H1 (cell line): ENCODE measurements around the gene DNAI2. TPM values are rescaled to one million over a fixed set of nuclear protein-coding genes. Genes with fewer than 3 reads are reported as not detected.

Experiments used
- CTCF ChIA-PET: fragments of 300-600 bp; sonication (Branson Sonifier 250); formaldehyde crosslinking; loops from one replicate; lab custom pipeline; 2021; ENCODE audit not compliant: partially characterized antibody; lab: Charles Lee
- POLR2A ChIA-PET: fragments of 300-600 bp; sonication (Branson Sonifier 250); formaldehyde crosslinking; loops from one replicate; lab custom pipeline; 2021; ENCODE audit warnings: inconsistent platforms; ENCODE audit not compliant: partially characterized antibody; lab: Charles Lee
- DNase-seq, 2 experiments: peaks; one replicate each; pipeline versions ENCODE4 v3.0.0 to v3.0.0-alpha.2; 2010 to 2022; ENCODE audit warnings: low spot score in 2 of 2, low read depth in 1 of 2, mixed read lengths in 1 of 2
- FAIRE-seq: peaks from 2 replicates; lab custom pipeline; 2011; peaks lifted over from hg19 to GRCh38; lab: Jason Lieb, UNC
- H2AFZ ChIP-seq: 2 replicates; pipeline ENCODE4 v1.8.1; 2012; ENCODE audit warnings: low read length, inconsistent platforms
- H2AK5ac ChIP-seq: 2 replicates; pipeline ENCODE4 v1.6.1; 2013; ENCODE audit warnings: low read depth, low read length
- H2BK120ac ChIP-seq: replicated peaks from 2 replicates; pipeline ENCODE3; 2013; ENCODE audit warnings: low read depth, low read length, inconsistent platforms
- H2BK12ac ChIP-seq: 2 replicates; pipeline ENCODE4 v1.6.1; 2013; ENCODE audit warnings: low read depth, low read length
- H2BK15ac ChIP-seq: 2 replicates; pipeline ENCODE4 v1.6.1; 2013; ENCODE audit warnings: low read length
- H2BK20ac ChIP-seq: 2 replicates; pipeline ENCODE4 v1.6.1; 2013; ENCODE audit warnings: low read length
- H2BK5ac ChIP-seq: 2 replicates; pipeline ENCODE4 v1.6.1; 2013; ENCODE audit warnings: low read depth, low read length
- H3K14ac ChIP-seq: 2 replicates; pipeline ENCODE4 v1.6.1; 2013; ENCODE audit warnings: inconsistent platforms; ENCODE audit not compliant: insufficient read length
- H3K18ac ChIP-seq: 2 replicates; pipeline ENCODE4 v1.6.1; 2013; ENCODE audit warnings: low read length; ENCODE audit errors: extremely low read depth
- H3K23ac ChIP-seq: 2 replicates; pipeline ENCODE4 v1.6.1; 2013; ENCODE audit warnings: inconsistent platforms; ENCODE audit not compliant: insufficient read length
- H3K23me2 ChIP-seq: 2 replicates; pipeline ENCODE4 v1.6.1; 2013; ENCODE audit warnings: low read depth, low read length
- H3K27ac ChIP-seq: 2 replicates; pipeline ENCODE4 v1.6.1; 2011; ENCODE audit warnings: low read depth, low read length, inconsistent platforms
- H3K27me3 ChIP-seq, 4 experiments: replicated peaks in 1 of 4; 1 replicate in 1 of 4; 2 replicates in 3 of 4; pipeline versions ENCODE4 v1.6.1 to v1.8.1; 2011 to 2013; ENCODE audit warnings: low read length in 3 of 4, mild to moderate bottlenecking in 3 of 4, inconsistent platforms in 2 of 4, mixed read lengths in 2 of 4, moderate library complexity in 1 of 4; ENCODE audit not compliant: control insufficient read depth in 3 of 4, insufficient read depth in 3 of 4; ENCODE audit errors: extremely low read depth in 1 of 4
- H3K36me3 ChIP-seq, 4 experiments: 2 replicates each; pipeline versions ENCODE4 v1.6.1 to v1.8.1; 2011 to 2013; ENCODE audit warnings: mild to moderate bottlenecking in 4 of 4, low read length in 3 of 4, moderate library complexity in 2 of 4, control low read depth in 1 of 4, inconsistent platforms in 1 of 4; ENCODE audit not compliant: insufficient read depth in 4 of 4, control insufficient read depth in 2 of 4
- H3K4ac ChIP-seq: replicated peaks from 2 replicates; pipeline ENCODE3; 2013; ENCODE audit warnings: low read length, low read depth, mixed read lengths, inconsistent platforms; ENCODE audit not compliant: insufficient read length
- H3K4me1 ChIP-seq, 4 experiments: replicated peaks in 1 of 4; 1 replicate in 1 of 4; 2 replicates in 3 of 4; pipeline versions ENCODE4 v1.6.1 to v1.8.1; 2011 to 2013; ENCODE audit warnings: low read length in 3 of 4, inconsistent platforms in 2 of 4, mixed read lengths in 1 of 4; ENCODE audit not compliant: insufficient read depth in 4 of 4, control insufficient read depth in 3 of 4
- H3K4me2 ChIP-seq, 2 experiments: 2 replicates each; pipeline versions ENCODE4 v1.6.1 to v1.8.1; 2011 to 2013; ENCODE audit warnings: low read depth in 2 of 2, low read length in 2 of 2, control low read depth in 1 of 2, inconsistent platforms in 1 of 2, mild to moderate bottlenecking in 1 of 2; ENCODE audit not compliant: insufficient read depth in 1 of 2
- H3K4me3 ChIP-seq, 4 experiments: fragments of 200-600, 300-600 bp in 1 of 4; sonication (generic), shearing (Covaris generic), sonication (Bioruptor Twin) in 1 of 4; 2 replicates each; pipeline versions ENCODE4 v1.5.1 to v1.8.1; 2011 to 2016; ENCODE audit warnings: low read length in 4 of 4, low read depth in 3 of 4, control low read depth in 2 of 4, inconsistent platforms in 2 of 4, mild to moderate bottlenecking in 2 of 4, mixed read lengths in 1 of 4, moderate library complexity in 1 of 4; ENCODE audit not compliant: insufficient read depth in 2 of 4; ENCODE audit errors: extremely low read depth in 1 of 4
- H3K56ac ChIP-seq: replicated peaks from 2 replicates; pipeline ENCODE3; 2013; ENCODE audit warnings: low read depth, mild to moderate bottlenecking, mixed read lengths, low read length, inconsistent platforms; ENCODE audit not compliant: insufficient read length
- H3K79me1 ChIP-seq: 2 replicates; pipeline ENCODE4 v1.6.1; 2013; ENCODE audit warnings: low read depth, low read length, control low read depth
- H3K79me2 ChIP-seq, 2 experiments: 2 replicates each; pipeline versions ENCODE4 v1.6.1 to v1.8.1; 2012 to 2013; ENCODE audit warnings: low read length in 2 of 2, mild to moderate bottlenecking in 2 of 2, inconsistent platforms in 1 of 2; ENCODE audit not compliant: insufficient read depth in 2 of 2, control insufficient read depth in 1 of 2
- H3K9ac ChIP-seq, 4 experiments: replicated peaks in 1 of 4; 1 replicate in 1 of 4; 2 replicates in 3 of 4; pipeline versions ENCODE4 v1.6.1 to v1.8.1; 2011 to 2013; ENCODE audit warnings: low read depth in 3 of 4, low read length in 3 of 4, control low read depth in 2 of 4, mild to moderate bottlenecking in 2 of 4, moderate library complexity in 2 of 4, inconsistent platforms in 1 of 4; ENCODE audit errors: extremely low read depth in 1 of 4
- H3K9me3 ChIP-seq, 2 experiments: 2 replicates each; pipeline versions ENCODE4 v1.6.1 to v1.8.1; 2012 to 2013; ENCODE audit warnings: mild to moderate bottlenecking in 2 of 2, moderate library complexity in 2 of 2, control low read depth in 1 of 2, inconsistent platforms in 1 of 2, low read depth in 1 of 2, low read length in 1 of 2, mixed read lengths in 1 of 2; ENCODE audit not compliant: insufficient read depth in 2 of 2
- H4K20me1 ChIP-seq, 2 experiments: replicated peaks in 1 of 2; 2 replicates each; pipeline versions ENCODE3 to v1.8.1; 2011 to 2013; ENCODE audit warnings: inconsistent platforms in 2 of 2, low read length in 2 of 2, mild to moderate bottlenecking in 1 of 2; ENCODE audit not compliant: insufficient read depth in 2 of 2, control insufficient read depth in 1 of 2
- H4K5ac ChIP-seq: 2 replicates; pipeline ENCODE4 v1.6.1; 2013; ENCODE audit warnings: low read length, low read depth, mixed read lengths, inconsistent platforms; ENCODE audit not compliant: insufficient read length
- H4K8ac ChIP-seq: 2 replicates; pipeline ENCODE4 v1.8.0; 2013; ENCODE audit warnings: mild to moderate bottlenecking, moderate library complexity, low read length, inconsistent platforms; ENCODE audit not compliant: insufficient read depth; ENCODE audit errors: extremely low read depth
- H4K91ac ChIP-seq: replicated peaks from 2 replicates; pipeline ENCODE3; 2013; ENCODE audit warnings: low read length, mixed read lengths, inconsistent platforms; ENCODE audit not compliant: insufficient read length
- MAFK ChIP-seq: IDR thresholded peaks from 2 replicates; pipeline ENCODE4 v1.6.1; 2012; ENCODE audit warnings: low read depth, mild to moderate bottlenecking, improper control_type of control experiment, low read length
- NANOG ChIP-seq: IDR thresholded peaks from 2 replicates; pipeline ENCODE4 v1.6.1; 2011; ENCODE audit warnings: low read length, low read depth, mild to moderate bottlenecking, inconsistent platforms; ENCODE audit not compliant: insufficient read depth, poor library complexity, severe bottlenecking
- POLR2A ChIP-seq, 2 experiments: IDR thresholded peaks; 1 replicate in 1 of 2; 2 replicates in 1 of 2; pipeline ENCODE4 v1.6.1; 2011; ENCODE audit warnings: low read depth in 2 of 2, low read length in 2 of 2, mild to moderate bottlenecking in 2 of 2; ENCODE audit errors: control extremely low read depth in 1 of 2
- SAP30 ChIP-seq: fragments of 300-600 bp; sonication (generic); IDR thresholded peaks from 2 replicates; pipeline ENCODE4 v1.7.1; 2012; ENCODE audit warnings: low read length, moderate library complexity, mild to moderate bottlenecking, inconsistent platforms; ENCODE audit not compliant: insufficient read depth, insufficient replicate concordance
- TCF12 ChIP-seq: IDR thresholded peaks from 2 replicates; pipeline ENCODE4 v1.6.1; 2011; ENCODE audit warnings: low read depth, mild to moderate bottlenecking, low read length
- WGBS, 2 experiments: shearing (Covaris generic) in 1 of 2; methylation state at CpG; one replicate each; pipeline versions ENCODE4 v1.1.6 to v1.1.7; 2013 to 2015; ENCODE audit warnings: low lambda C conversion rate in 2 of 2, mixed read lengths in 2 of 2, inconsistent platforms in 1 of 2, low coverage in 1 of 2, missing lambda C conversion rate in 1 of 2; ENCODE audit not compliant: insufficient replicate concordance in 2 of 2, insufficient coverage in 1 of 2, insufficient read length in 1 of 2; ENCODE audit errors: extremely low coverage in 1 of 2, missing lambda C conversion rate in 1 of 2; 5-methylcytosine and 5-hydroxymethylcytosine counted together
- polyA plus RNA-seq, 7 experiments: library from polyadenylated mRNA; depleted of rRNA in 3 of 7; stranded (reverse) in 5 of 7; unstranded in 2 of 7; fragments of >200 nt in 5 of 7; fragments of 200-250 nt in 2 of 7; gene quantifications; 1 replicate in 5 of 7; 2 replicates in 1 of 7; 4 replicates in 1 of 7; pipeline versions ENCODE4 v1.2.1 to v1.2.3, GENCODE V29; 2011 to 2013; ENCODE audit warnings: missing spikeins in 2 of 7, mixed read lengths in 2 of 7
- total RNA-seq: library from RNA; stranded (reverse); fragmentation: NEBNext Ultra II Directional; extraction: Animal tissue kit (Norgen Biotek cat#: 25700); gene quantifications from 2 replicates; pipeline ENCODE4 v1.2.1, GENCODE V29; 2021

DNAI2 gene
- total and polyA plus RNA-seq, 2 of the 8 experiments (the other 6 are each of a cell fraction or from before 2014, with no cell fraction given) = 0.08 to 0.15 TPM

DNA sequence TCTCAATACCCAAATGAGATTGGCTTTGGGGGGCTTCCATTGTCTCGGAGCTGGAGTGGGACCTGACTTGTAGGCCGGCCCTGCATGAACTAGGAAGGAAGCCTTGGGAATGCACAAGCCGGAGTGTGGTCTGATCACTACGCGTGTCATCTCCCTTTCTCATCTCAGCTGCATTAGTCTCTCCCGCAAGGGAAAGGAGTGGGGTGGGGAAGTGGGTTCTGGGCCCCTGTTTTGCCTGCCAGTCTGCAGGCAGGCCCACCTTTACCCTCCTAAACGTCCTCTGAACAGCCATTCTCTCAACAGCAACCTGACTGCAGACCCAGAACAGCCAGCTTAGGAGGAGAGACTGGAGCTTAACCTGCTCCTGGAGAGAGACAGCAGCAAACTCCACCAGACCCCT, 11.4 kb upstream of the DNAI2 start:
- Histone ChIP-seq H2AK5ac (no peak overlapping the region), H2BK15ac (peak overlapping the region; percentile 5; the same call in 1 of the 2 replicates), H2BK20ac (no peak overlapping the region), H4K8ac (no peak overlapping the region), H3K9me3 (no peaks in the 10 kb centered on the region), H3K18ac (no peak overlapping the region), H4K20me1 (no peaks in the 10 kb centered on the region), H3K4me1 (peaks cover 0 to 21% (median 13%) of the 10 kb centered on the region in 4 experiments; a peak in 6 of 7 replicates), H3K27me3 (no peaks in the 10 kb centered on the region), H4K91ac (peak overlapping the region; percentile 27), H3K36me3 (no peaks in the 10 kb centered on the region), H3K56ac (no peak overlapping the region), H3K4me3 (no peak overlapping the region), H3K79me1 (no peaks in the 10 kb centered on the region), H3K27ac (no peak overlapping the region), H3K4ac (no peak overlapping the region), H2BK12ac (no peak overlapping the region), H3K9ac (no peak overlapping the region), H3K14ac (no peak overlapping the region), H4K5ac (no peak overlapping the region), H2AFZ (no peak overlapping the region), H3K23me2 (no peaks in the 10 kb centered on the region; the same call in 1 of the 2 replicates), H3K23ac (no peak overlapping the region), H2BK5ac (no peak overlapping the region), H3K4me2 (no peak overlapping the region), H2BK120ac (no peak overlapping the region), H3K79me2 (no peaks in the 10 kb centered on the region)
- no peak for TF ChIP-seq POLR2A (IDR thresholded peaks at IDR 0.05; ENCODE audit: control extremely low read depth in 1 of 2, low read depth in 2 of 2, low read length in 2 of 2)
- no peak for TF ChIP-seq MAFK
- no peak for TF ChIP-seq NANOG
- no peak for TF ChIP-seq TCF12
- no peak for TF ChIP-seq SAP30
- DNase-seq (no peak), FAIRE-seq (no peak)
- WGBS, 2 experiments = 87% methylated on average over 7 of the region's 7 CpGs; no CpG with 5 or more reads in 1 of the 2 experiments
- POLR2A ChIA-PET = interaction anchor here (1.6 kb wide), 1 partner anchor 57 kb away, joined by 4 read pairs; no protein-coding TSS in a partner anchor
- CTCF ChIA-PET = interaction anchor here (1.0 to 4.1 kb wide), 4 partner anchors 23 to 90 kb away, joined by 3 to 16 read pairs (median 3); no protein-coding TSS in a partner anchor
